Subcutaneous adipose tissue (tissue), 4 donors: ENCODE results near the gene BCO2. TPM values are rescaled to one million over a fixed set of nuclear protein-coding genes. Genes with fewer than 3 reads are reported as not detected.

Experiments used
- CTCF ChIP-seq: fragments of 450-650 bp; IDR thresholded peaks from one replicate; pipeline ENCODE4 v1.5.1; 2016; ENCODE audit warnings: low read depth, mild to moderate bottlenecking, control low read depth, antibody characterized with exemption, moderate library complexity
- total RNA-seq, 4 donors: library from RNA; depleted of rRNA; stranded (reverse); fragments of >200 nt; gene quantifications; one replicate each; pipeline ENCODE4 v1.1.0, GENCODE V29; 2016

Gene BCO2
- total RNA-seq, 4 donors from 2014 or later: 2.1 to 6.4 (median 4.1) TPM

- no peak for TF ChIP-seq CTCF
Observed at GRCh38 chr11:112150517-112150916, 24.8 kb upstream of the BCO2 start.

- no peak for TF ChIP-seq CTCF
Observed at GRCh38 chr11:112156153-112156955, 19.0 kb upstream of the BCO2 start.

GRCh38 chr11:112156956-112157766 lies 18.2 kb upstream of the BCO2 start:
- no peak for TF ChIP-seq CTCF

- TF ChIP-seq CTCF: no peak
Observed at GRCh38 chr11:112159098-112160065, 15.9 kb upstream of the BCO2 start.

- no peak for TF ChIP-seq CTCF
Observed at GRCh38 chr11:112160091-112160848, 15.0 kb upstream of the BCO2 start.

- no peak for TF ChIP-seq CTCF
Observed at GRCh38 chr11:112161012-112161411, 14.3 kb upstream of the BCO2 start.
